NCI-H2227 (cell line): ENCODE measurements around the gene C2orf76.
"Not testable (repeated sequence)": the region's sequence is repeated elsewhere in the genome, so short reads cannot be mapped to it uniquely, and the experiment has no call there.

Experiments
- DNase-seq: peaks from one replicate; lab custom pipeline; 2025; ENCODE audit not compliant: unreplicated experiment; lab: John Stamatoyannopoulos, UW

Gene C2orf76

DNA sequence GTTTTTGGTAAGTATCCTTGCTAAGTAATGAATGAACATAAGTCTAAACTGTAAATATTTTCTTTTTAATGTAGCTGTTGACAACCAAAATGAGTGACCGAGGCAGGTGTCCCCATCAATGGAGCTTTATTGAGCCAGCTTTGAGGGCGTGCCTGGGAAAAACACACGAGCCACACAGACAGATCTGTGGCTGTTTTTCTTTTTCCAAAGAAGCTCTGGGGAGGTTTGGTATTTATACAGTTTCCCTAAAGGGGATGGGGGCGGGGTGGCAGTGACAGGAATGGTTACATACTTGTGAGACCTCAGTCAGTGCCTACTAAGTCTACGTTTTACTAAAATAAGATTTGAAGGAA lies 11.3 kb upstream of the C2orf76 start:
- no peak for DNase-seq

DNA sequence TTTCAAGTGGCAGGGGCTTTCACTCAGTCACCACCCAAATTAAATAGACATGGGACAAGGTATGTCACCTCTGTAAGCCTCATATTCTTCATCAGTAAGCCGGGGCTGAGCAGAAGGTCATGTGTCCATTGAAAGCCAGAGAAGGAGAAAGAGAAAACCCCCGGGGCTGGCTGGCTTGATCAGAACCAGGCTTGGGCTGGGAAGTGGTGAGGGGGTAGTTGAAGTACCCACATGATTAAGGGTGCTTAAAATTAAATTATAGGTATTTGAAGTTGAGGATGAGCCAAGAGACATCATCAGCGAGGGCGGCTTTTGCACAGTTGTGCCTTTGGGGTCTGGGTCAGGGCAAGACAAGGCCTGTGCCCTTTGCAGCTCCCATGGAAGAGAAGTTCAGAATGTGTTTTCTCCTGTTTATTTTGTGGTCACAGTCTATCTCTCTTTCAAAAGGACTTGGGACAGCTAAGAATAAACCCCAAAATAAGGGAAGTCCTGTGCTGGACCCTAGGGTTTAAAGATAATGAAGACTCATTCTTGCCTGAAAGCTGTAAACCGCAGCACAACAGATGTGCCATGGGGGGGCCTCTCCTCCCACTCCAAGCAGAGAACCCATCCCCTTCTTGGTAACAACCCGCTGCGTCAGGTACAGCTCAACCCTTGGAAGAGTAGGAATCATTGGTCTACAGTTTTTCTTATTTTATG lies 10.8 kb upstream of the C2orf76 start:
- no peak for DNase-seq

DNA sequence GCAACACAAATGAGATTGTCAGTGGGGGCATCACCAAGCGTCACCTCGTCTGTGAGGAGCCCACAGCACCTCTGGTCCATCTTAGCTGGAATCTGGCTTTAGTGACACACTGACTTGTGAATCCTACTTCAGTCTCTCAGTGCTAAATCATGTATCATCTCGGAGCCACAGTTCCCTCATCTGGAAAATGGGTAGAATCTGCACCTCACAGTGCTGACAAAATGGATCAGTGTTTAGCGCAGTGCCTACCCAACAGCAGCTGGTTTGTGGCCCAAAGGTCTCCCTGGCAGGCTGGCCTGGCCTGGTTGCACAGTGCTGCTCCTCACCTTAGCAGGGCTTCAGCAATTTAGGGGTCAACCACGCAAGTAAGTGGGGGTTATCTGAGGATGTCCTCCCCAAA lies 10.2 kb upstream of the C2orf76 start:
- DNase-seq = no peak

DNA sequence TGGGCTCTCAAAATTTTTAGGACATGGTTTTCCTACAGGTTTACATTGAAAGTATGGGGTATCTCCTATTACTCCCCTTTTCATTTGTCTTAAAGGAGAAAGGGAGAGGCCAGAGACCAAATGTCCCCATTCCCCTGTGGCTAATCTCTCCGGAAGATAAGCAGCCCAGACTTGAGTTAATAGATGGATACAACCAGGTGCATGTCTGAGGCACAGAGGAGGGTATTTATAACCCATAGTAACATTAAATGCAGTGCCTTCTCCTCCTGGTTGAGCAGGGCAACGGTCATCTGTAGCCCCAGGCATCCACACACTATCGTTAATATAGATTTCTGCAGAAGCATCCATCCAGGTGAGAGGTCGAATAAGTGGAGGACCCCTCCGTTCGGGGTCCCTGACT lies 9.8 kb upstream of the C2orf76 start:
- DNase-seq = not testable (repeated sequence)

DNA sequence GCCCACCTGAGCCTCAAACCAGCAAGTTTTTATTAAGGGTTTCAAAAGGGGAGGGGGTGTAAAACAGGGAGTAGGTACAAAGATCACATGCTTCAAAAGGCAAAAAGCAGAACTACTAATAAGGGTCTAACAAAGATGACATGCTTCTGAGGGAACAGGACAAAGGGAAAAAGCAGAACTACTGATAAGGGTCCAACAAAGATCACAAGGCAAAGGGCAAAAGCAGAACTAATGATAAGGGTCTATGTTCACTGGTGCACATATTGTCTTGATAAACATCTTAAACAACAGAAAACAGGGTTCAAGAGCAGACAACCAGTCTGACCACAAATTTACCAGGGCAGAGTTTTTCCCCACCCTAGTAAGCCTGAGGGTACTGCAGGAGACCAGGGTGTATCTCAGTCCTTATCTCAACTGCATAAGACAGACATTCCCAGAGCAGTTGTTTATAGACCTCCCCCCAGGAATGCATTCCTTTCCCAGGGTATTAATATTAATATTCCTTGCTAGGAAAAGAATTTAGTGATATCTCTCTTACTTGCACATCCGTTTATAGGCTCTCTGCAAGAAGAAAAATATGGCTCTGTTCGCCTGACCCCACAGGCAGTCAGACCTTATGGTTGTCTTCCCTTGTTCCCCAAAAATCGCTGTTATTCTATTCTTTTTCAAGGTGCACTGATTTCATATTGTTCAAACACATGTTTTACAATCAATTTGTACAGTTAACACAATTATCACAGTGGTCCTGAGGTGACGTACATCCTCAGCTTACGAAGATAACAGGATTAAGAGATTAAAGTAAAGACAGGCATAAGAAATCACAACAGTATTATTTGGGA lies 7.5 kb upstream of the C2orf76 start:
- DNase-seq = not testable (repeated sequence)

DNA sequence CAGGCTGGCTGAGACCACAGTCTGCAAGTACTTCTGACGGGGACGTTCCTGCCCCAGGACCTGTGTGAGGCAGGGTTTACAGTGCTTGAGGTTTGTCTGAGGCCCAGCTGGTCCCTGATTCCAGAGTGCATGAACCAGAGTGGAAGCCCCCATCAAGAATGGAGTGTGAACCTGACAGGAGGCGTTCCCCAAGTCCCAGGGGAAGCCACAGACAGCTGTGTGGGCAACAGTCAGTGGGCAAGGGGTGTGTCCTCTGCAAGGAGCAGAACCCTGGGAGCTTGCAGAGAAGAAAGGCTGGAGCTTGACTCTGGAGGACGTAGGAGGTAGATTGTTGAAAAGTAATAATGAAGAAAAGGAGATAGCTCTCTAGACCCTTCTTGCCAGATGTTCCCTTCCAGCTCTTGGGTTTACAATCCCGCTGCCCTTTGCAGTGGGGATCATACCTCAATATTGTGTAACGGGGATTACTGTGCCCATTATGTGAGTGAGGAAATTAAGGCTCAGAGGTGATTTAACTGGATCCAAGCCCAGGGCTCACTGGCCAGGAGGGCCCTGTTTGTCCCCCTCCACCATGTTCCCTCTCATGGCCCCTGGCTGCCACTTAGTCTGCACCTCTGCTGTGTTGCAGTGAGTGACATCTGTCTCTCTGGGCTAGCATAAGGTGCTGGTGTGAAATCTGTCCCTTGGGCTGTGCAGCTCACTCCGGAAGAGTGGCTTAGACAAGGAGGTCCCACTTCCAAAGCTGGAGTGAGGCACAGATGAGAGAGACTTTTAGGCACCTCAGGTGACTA lies 6.3 kb upstream of the C2orf76 start:
- DNase-seq = no peak

DNA sequence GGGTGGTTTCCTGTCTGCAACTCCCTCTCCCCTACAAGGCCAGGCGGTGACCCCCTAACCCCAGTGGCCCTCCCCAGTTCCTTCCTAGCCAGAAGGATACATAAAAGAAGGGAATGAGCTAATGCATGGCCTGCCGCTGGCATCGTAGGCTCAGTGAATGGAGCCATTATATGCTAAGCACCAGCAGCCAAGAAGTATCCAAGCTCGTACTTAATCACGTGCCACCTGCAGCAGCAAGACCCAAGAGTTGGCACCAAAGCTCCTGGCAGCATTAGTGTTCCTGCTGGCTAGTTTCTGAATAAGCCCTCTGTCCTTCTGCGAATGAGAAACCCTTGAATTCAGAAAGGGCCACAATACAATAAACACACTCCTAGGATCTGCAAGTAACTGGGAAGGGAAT lies 4.5 kb upstream of the C2orf76 start:
- no peak for DNase-seq

DNA sequence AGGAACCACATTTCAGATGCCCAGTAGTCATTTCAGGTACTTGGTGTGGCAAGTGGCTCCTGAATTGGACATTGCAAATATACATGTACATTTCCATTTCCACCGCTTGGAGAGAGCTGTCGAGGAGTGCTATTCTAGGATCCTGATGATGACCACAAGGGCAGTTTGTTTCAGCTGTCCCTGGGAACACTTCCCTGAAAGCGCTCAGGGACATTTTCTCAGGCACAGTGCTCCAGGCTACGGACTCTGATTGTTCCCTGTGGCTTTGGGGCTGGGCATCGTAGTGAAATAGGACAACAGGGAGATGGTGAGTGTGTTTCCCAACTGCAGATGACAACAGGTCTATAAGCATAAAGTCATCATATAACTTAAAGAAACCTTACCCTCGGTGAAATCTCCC lies 3.2 kb upstream of the C2orf76 start:
- DNase-seq = no peak

DNA sequence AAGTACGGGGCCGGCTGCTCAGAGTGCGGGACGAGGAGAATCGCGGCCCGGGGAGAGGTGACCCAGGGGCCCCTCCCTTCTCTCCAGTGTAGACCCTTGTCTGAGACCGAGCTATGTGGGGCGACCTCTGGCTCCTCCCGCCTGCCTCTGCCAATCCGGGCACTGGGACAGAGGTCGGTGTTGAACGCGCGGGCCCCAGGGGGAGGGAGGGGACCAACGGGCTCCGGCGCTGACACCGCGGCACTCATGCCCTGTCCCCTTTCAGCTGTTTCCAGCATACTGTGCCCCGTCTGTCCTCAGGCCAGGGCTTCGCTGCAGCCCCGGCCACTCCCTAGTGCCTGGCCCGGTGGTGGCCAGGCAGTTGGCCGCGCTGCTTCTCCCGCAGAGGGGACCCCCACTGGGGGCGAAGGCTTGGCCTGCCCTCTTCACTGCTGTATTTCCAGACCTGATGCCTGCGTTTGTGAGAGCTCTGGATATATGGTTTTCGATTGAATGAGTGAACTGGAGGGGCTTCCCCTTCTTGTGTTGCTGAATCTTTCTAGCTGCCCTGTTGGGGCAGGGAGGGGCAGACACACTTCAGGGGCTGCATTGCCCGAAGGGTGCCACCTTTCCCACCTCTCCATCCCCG lies 952 bp upstream of the C2orf76 start:
- peak; percentile 31 for DNase-seq

DNA sequence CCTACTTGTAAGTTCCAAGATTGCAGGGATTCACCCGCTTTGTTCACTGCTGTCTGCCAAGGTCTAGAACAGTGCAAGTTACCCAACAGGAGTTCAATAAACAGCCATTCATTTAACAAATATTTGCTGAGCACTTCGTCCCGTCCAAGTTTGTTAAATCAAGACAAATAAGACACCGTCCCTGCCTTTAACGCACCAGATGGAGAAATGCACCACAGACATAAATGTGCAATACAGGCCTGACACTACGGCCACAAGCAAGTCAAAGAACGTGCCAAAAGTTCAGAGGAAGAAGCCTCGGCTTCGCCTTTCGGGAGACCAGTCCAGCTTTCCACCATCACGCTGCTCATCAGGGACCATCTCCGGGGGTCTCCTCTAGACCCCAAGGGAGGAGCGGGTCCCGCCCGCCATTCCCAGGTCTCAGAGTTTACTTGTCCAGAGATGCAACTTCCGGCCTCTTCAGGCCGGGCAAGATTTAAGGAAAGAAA lies 429 bp downstream of the C2orf76 start:
- no peak for DNase-seq

DNA sequence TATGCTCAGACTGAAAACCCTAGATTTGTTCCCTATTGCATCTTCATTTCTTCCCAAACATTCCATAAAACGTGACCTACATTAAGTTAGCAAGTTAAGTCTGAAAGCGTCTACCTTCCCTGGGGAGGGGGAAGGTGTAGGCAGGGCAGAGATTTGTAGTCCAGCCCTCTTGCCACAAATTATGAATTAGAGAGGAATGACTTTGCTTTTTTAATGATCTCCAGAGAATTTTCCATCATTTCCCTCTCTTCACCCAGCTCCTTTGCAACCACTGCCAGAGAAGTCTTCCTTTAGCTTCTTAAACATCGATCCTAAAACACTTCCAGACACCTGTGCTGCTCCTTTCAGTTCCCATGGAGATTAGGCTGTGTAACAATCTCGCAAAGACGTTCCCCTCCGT lies 1.2 kb downstream of the C2orf76 start:
- DNase-seq = no peak

DNA sequence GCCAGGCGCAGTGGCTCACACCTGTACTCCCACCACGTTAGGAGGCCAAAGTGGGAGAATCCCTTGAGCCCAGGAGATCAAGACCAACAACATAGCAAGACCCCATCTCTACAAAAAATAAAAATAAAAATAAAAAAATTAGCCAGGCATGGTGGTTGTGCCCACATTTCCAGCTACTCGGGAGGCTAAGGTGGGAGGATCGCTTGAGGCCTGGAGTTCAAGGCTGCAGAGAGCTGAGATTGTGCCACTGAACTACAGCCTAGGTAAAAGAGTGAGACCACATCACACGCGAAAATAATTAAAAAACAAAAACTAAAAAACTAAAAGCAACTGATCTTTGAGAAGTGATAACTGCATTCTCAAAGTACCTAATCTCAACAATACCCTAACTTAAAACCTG lies 1.8 kb downstream of the C2orf76 start:
- DNase-seq = no peak

DNA sequence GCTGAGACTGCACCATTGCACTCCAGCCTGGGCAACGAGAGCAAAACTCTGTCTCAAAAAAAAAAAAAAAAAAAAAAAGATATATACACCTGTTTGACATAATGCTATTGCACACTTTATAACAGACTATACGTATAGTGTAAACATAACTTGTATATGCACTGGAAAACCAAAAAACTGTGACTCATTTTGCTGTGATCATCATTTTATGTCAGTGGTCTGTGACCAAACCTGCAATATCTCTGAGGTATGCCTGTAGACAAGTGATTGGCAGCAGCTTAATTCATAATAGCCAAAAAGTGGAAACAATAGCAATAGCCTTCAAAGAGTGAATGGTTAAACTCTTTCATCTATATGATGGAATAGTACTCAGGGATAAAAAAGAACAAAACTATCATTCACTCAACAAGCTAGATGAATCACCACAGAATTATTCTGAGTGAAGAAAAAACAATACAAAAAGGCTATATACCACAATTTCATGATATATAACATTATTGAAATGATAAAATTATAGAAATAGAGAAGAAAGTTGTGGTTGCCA lies 6.1 kb downstream of the C2orf76 start:
- DNase-seq = no peak

DNA sequence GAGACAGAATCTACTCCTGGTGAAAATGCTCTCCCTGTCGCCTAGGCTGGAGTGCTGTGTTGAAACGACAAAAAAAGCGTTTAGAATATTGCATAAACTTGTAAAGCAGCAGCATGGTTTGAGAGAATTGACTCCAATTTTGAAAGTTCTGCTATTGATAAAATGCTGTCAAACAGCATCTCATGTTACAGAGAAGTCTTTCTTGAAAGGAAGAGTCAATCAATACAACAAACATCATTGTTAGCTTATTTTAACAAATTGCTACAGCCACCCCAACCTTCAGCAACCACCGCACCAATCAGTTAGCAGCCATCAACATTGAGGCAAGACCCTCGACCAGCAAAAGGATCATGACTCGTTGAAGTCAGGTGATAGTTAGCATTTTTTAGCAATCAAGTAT lies 6.9 kb downstream of the C2orf76 start:
- no peak for DNase-seq

DNA sequence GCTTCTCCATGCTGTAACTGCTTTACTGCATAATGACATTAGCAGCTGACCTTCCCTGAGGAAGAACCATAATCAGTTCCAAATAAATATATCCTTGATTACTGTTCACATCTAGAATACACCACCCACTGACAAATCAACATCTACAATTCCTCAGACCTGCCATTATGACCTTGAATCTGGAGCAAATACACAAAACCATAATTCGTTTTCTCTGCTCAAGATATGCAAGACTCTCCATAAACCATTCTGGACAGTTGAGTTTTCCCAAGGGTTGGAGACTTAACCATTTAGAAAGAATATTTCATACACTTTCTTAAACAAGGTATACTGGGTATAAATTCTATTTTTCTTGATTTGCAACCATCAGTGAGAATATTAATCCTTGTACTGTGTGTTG lies 11.8 kb downstream of the C2orf76 start:
- no peak for DNase-seq

DNA sequence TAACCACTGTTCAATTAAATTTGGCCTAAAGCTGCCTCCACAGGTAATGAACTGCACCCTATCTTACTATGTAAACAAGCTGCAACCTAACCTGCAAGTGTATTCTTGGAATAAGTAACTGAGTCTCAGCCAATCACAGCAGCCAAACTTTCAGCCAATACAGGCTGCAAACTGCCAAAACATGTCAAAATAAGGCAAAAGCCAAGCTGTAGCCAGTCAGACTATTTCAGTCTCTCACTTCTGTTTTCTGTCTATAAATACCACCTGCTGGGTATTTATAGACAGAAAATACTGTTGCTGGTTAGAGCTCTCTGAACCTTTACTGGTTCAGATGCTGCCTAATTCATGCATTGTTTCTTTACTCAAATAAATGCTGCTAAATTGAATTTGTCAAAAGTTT lies 14.3 kb downstream of the C2orf76 start:
- DNase-seq = no peak

DNA sequence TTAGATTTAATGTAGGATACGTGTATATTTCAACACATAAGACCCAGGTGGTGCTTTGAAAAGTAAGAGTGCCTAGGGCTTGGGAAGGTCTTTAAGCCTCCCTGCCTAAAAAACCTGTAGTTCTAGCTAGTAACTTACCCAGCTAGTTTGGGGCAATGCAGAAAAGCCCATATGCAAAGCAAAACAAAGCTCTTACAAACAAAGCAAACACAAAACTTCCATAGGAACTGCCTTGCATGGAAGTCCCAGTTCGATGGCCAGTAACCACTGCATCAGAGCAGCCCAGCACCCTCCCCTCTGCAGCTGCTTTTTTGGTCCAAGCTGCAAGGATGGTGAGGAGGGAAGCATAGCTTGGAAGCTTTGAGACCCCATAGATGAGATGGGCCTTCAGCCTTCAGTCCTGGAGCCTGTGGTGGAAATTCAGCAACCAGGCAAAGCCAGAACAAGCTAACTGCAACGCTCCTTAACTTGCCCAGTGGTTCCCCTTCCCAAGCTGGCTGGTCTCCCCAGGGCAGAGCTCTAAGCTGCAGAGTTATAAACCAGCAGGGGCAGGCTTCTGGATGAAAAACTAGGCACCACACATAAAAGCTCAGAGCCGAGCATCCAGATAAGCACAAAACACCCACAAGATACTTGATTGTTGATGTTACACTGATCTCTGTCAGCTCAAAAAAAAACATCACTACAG lies 16.2 kb downstream of the C2orf76 start:
- no peak for DNase-seq

DNA sequence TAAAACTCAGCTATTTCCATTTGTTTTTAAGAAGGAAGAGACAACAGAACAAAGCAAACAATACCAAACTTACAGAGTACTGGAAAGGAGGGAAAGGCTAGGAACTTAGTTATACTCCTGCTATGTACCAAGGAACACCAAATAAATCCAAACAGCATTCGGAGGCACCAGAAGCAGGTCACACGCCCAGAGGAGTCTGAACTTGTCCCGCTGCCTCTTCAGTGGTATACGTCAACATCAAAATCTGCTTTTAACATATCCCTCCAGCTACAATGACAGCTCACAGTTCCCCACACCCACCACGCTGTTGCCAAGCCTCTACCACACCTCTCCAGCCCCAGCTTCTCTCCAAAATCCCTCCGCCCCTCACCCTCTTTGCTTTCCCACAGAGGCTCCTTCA lies 17.3 kb downstream of the C2orf76 start:
- no peak for DNase-seq

DNA sequence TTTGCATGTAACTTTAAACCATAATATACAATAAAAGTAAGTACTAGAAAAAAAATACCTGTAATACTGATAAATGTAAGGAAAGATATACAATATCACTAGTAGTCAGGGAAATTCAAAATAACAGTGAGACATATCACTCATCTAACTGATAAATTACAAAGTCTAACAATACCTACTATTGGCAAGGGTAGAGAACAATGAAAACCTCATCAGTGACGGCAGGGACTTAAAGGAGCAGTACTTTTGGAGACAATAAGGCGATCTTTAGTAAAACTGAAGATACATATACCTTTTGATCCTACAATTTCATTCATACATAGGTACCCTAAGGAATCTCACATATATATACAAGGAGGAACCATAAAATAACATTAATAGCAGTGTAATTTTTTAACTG lies 24.9 kb downstream of the C2orf76 start:
- DNase-seq = no peak

DNA sequence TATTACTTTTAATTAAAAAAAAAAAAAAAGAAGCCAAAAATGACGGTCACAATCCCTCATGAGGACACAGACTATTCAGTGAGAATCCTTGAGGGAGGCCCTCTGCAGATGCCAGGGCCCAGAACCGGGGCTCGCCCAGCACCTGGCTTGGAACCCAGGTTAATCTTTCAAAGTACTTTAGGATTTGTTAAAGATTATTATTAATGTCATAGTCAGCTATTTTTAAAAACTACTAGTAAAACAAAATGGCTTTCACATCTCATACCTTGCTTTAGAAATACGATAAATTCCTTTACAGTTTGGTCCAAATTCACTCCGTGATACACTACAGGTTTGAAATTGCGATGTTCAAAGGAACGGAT lies 27.1 kb downstream of the C2orf76 start:
- DNase-seq = no peak
